ENCODE measurements around the gene OPA3. TPM values are rescaled to one million over a fixed set of nuclear protein-coding genes. Genes with fewer than 3 reads are reported as not detected.

Gene OPA3
- polyA plus RNA-seq, 1 donor from 2014 or later: 6.0 TPM

DNA sequence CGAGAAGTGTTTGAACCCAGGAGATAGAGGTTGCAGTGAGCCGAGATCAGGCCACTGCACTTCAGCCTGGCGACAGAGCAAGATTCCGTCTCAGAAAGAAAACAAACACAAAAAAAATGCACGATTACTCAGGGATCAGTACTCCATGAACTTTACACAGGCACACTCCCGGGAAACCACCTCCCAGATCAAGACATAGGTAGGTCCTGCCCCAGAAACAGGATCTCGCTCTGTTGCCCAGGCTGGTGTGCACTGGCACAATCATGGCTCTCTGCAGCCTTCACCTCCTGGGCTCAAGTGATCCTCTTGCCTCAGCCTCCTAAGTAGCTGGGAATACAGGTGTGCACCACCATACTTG lies 66.2 kb downstream of the OPA3 start:
- H3K27ac ChIP-seq (ENCODE audit: low read length): no peak overlapping the region
- no peak overlapping the region for H2AFZ ChIP-seq (ENCODE audit: low read depth, low read length)
- no peaks in the 10 kb centered on the region for H3K27me3 ChIP-seq (ENCODE audit: insufficient read depth, low read depth, low read length)
- no peaks in the 10 kb centered on the region for H4K20me1 ChIP-seq (ENCODE audit: insufficient read depth)
- H3F3A ChIP-seq (ENCODE audit: insufficient read depth, low read length, poor library complexity, severe bottlenecking): no peaks in the 10 kb centered on the region
- H3K79me2 ChIP-seq (replicated peaks; ENCODE audit: insufficient read depth, low read length): no peaks in the 10 kb centered on the region
- H3K9ac ChIP-seq (ENCODE audit: low read length): no peak overlapping the region
- TF ChIP-seq EP300 (conservative IDR thresholded peaks at IDR 0.05; ENCODE audit: poor library complexity, severe bottlenecking) (no peak), EZH2 (IDR thresholded peaks at IDR 0.05; ENCODE audit: borderline replicate concordance, insufficient read depth, low read length, poor library complexity, severe bottlenecking) (no peak), POLR2AphosphoS5 (IDR thresholded peaks at IDR 0.05) (no peak), REST (IDR thresholded peaks at IDR 0.05; ENCODE audit: borderline replicate concordance) (no peak), CTCF (IDR thresholded peaks at IDR 0.05; ENCODE audit: poor library complexity, severe bottlenecking) (no peak), RAD21 (conservative IDR thresholded peaks at IDR 0.05) (no peak), SMC3 (conservative IDR thresholded peaks at IDR 0.05; ENCODE audit: poor library complexity) (no peak), TAF1 (IDR thresholded peaks at IDR 0.05; ENCODE audit: low read depth) (no peak), MXI1 (conservative IDR thresholded peaks at IDR 0.05; ENCODE audit: poor library complexity, severe bottlenecking) (no peak)
- H3K9me3 ChIP-seq (ENCODE audit: low read length): no peaks in the 10 kb centered on the region
- no peaks in the 10 kb centered on the region for H3K9me2 ChIP-seq (ENCODE audit: insufficient read depth, low read length)
- no peak overlapping the region for H3K4me3 ChIP-seq (ENCODE audit: low read length)
- no peaks in the 10 kb centered on the region for H3K36me3 ChIP-seq (ENCODE audit: insufficient read depth, low read length)
- no peak overlapping the region for H3K4me2 ChIP-seq (ENCODE audit: low read length)

GRCh38 chr19:45517641-45518468 lies 66.7 kb downstream of the OPA3 start:
- Histone ChIP-seq H3K4me3 (ENCODE audit: low read length) (no peak overlapping the region), H3K27ac (ENCODE audit: low read length) (no peak overlapping the region), H4K20me1 (ENCODE audit: insufficient read depth) (no peaks in the 10 kb centered on the region), H2AFZ (ENCODE audit: low read depth, low read length) (no peak overlapping the region), H3K36me3 (ENCODE audit: insufficient read depth, low read length) (no peaks in the 10 kb centered on the region), H3K9ac (ENCODE audit: low read length) (no peak overlapping the region), H3F3A (ENCODE audit: insufficient read depth, low read length, poor library complexity, severe bottlenecking) (no peaks in the 10 kb centered on the region), H3K79me2 (replicated peaks; ENCODE audit: insufficient read depth, low read length) (no peaks in the 10 kb centered on the region), H3K9me2 (ENCODE audit: insufficient read depth, low read length) (no peaks in the 10 kb centered on the region), H3K9me3 (ENCODE audit: low read length) (no peaks in the 10 kb centered on the region), H3K27me3 (ENCODE audit: insufficient read depth, low read depth, low read length) (no peaks in the 10 kb centered on the region), H3K4me2 (ENCODE audit: low read length) (no peak overlapping the region)
- TF ChIP-seq CTCF (IDR thresholded peaks at IDR 0.05; ENCODE audit: poor library complexity, severe bottlenecking): no peak
- TF ChIP-seq POLR2AphosphoS5 (IDR thresholded peaks at IDR 0.05): no peak
- TF ChIP-seq EP300 (conservative IDR thresholded peaks at IDR 0.05; ENCODE audit: poor library complexity, severe bottlenecking): no peak
- no peak for TF ChIP-seq TAF1 (IDR thresholded peaks at IDR 0.05; ENCODE audit: low read depth)

Measured in neural cell (in vitro differentiated cells).